GM12891 (cell line): ENCODE data around the gene CLIC1.

ENCODE experiments used
- POLR2A ChIP-seq: IDR thresholded peaks from 2 replicates; pipeline ENCODE4 v1.6.1; 2011; ENCODE audit warnings: low read depth, low read length, control low read depth
- TAF1 ChIP-seq: IDR thresholded peaks from 2 replicates; pipeline ENCODE4 v1.6.1; 2011; ENCODE audit warnings: low read depth, low read length, control low read depth

DNA sequence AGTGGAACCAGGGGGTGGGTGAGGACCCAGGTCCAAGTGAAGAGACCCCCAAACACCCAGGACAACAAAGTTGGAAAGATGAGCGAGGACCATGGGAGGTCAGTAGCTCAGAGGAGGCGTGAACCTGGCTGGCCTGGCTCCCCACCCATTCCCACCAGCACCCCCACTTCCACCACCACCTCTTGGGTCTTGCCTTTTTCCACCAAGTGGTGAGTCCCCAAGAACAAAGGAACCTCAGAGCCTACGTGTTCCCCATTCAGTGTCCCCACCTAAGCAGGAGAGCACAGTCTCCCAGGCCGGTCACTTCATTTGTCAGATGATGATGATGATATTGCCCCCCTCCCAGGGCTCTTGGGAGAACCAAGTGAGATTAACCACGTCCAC lies 41.3 kb upstream of the CLIC1 start:
- TF ChIP-seq TAF1: no peak
- TF ChIP-seq POLR2A: no peak
